GM18502 (cell line): ENCODE measurements around the gene GABRR1.
A peak's percentile ranks its signal among the peaks of the same experiment; 100 is the strongest.
"Not testable (repeated sequence)": the region's sequence is repeated elsewhere in the genome, so short reads cannot be mapped to it uniquely, and the experiment has no call there.

Experiments
- ATAC-seq: cut with Tn5 transposase; IDR thresholded peaks from one replicate; pipeline ENCODE4 v1.9.1; 2021; ENCODE audit warnings: mild to moderate bottlenecking; ENCODE audit not compliant: unreplicated experiment, poor library complexity

Gene GABRR1

DNA sequence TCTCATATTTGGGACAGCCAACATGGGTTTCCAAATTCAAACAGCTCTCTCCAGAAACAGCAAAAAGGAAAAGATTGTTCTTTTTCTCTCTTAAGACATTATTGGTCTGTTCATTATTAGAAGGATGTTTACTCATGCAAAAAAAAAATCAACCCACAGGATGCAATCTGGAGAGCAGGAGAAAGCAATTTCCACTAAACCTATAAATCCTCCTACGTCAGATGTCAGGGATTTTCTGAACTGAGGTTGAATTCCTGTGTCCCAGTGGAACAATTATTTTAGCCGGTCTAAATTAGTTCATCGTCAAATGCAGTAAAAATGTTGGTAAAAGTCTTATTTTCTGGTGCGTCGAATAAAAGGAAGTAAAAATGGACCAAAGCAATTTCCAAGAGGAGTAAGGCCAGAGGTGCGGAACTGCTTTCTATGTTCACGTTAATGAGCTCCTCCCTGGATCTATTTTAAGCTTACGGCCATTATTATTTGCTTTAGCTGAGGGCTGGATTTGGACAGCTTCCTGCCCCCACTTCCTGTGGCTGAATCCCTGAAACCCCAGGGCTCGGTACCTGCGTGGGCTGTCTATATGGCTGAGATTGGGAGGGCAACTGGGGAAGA lies at the start of gene GABRR1:
Gene GABRR1 (minus strand): TSS at position 60 of the 612 bp plus-strand sequence. CDS start 36 bp downstream, at position 24.
- no peak for ATAC-seq

- ATAC-seq = no peak
Observed at GRCh38 chr6:89264296-89264695, 47.1 kb upstream of the GABRR1 start.

GRCh38 chr6:89260832-89261231 lies 43.7 kb upstream of the GABRR1 start:
- no peak for ATAC-seq

DNA sequence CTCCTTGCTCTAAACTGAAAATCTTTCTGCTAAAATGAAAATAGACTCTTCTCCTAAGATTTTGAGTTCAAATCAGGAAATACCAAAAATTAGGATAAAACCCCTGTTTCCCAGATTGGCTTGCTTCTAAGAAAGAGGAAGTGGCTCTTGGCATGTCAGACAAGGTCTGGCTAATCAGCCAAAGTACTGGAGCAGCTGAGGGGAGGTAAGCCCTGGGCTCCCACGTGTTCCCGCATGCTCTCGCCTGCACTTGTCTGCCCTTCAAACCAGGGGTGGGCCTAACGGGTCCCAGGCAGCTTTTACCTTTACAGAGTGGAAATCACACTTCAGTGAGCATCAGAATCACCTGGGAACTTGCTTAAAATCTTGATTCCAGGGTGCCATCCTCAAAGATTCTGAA lies 43.2 kb upstream of the GABRR1 start:
- peak; percentile 58 for ATAC-seq

GRCh38 chr6:89258912-89259311 lies 41.8 kb upstream of the GABRR1 start:
- ATAC-seq = peak; percentile 64

GRCh38 chr6:89257781-89258180 lies 40.6 kb upstream of the GABRR1 start:
- no peak for ATAC-seq

- no peak for ATAC-seq
Observed at GRCh38 chr6:89257346-89257745, 40.2 kb upstream of the GABRR1 start.

DNA sequence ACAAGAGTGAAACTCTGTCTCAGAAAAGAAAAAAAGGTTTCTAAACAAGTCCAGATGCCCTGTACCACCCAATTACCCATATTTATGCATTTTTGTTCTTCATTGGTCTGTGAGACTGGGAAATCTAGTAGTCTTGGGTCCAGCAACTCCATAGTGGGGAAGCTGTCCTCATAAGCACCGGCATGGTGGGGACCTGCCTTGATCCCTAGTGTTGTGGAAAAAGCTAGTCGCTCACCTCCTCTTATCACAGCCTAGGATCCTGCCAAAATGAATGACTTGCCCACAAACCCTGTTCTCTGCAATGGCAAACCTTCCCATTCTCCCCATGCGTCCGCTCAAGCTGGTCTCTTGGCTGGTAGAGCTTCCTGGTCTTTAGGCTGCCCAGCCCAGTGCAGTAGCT lies 38.3 kb upstream of the GABRR1 start:
- ATAC-seq = no peak

DNA sequence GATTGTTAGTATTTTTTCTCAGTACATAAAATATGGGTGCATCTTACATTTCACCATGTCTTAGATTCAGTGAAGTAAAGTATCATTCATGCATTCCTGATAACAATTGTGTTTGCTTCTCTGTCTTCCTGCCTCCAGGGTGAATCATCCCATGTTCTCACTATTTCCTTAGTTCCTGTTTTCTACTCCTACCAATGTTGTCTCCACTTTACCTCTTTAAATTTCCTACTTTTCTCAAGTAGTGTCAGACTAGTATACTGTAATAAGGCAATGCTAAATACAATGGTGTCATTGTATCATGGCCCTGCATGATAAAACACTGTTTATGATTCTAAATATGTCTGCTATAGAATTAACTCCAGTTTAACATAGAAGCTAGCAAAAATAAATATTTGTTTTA lies 37.4 kb upstream of the GABRR1 start:
- ATAC-seq = no peak

GRCh38 chr6:89252907-89253306 lies 35.7 kb upstream of the GABRR1 start:
- no peak for ATAC-seq

GRCh38 chr6:89251976-89252375 lies 34.8 kb upstream of the GABRR1 start:
- ATAC-seq = no peak

DNA sequence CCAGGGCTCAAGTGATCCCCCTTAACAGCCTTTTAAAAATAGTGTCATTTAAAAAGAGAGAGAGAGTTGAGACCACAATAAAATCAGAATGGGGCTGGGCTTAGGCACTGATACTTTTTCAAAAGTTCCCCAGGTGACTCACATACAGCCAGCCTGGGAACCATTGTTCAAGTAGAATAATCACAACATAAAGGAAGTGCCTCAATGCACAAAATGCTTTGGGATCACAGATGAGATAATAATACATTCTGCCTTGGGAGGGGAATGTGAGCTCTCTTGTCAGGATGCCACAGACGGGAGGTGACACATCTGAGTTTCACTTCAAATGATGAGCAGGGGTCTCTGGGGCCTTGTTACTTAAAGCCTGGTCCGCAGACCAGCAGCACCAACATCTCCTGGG lies 34.0 kb upstream of the GABRR1 start:
- ATAC-seq = no peak

- ATAC-seq = no peak
Observed at GRCh38 chr6:89250239-89250638, 33.1 kb upstream of the GABRR1 start.

DNA sequence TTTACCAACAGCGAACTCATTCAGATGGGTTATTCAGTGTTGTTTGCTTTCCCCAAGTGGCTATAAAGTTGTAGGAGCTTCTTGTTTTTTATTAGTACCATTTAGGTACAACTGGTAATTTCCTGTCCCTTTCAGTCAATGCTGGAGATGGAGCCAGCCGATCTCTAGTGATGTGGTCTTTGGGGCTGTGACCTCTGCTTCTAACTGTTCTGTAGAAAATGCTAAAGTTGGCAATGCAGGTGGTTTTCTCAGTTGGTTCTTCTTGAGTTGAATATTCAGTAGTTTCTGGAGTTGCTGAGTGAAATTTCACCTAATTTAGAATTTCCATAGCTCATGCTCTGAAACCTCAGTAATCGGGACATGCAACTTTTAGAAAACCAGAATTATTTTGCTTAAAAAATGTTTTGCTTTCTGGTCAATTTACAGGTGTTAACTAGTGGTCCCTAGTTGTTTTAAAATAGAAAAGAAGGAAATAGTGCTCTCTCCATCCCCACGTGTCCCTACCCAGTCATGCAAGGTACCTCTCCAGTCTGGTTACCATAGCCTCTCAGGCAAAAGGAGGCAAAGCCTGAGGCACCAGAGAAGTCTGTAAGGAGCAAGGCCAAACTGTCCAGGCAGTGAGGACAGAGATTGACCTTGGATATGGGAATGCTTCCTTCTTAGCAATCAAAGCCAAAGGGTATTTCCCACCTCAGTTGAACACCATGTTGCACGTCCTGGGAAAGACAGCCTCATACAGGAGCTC lies 27.3 kb upstream of the GABRR1 start:
- ATAC-seq = no peak

DNA sequence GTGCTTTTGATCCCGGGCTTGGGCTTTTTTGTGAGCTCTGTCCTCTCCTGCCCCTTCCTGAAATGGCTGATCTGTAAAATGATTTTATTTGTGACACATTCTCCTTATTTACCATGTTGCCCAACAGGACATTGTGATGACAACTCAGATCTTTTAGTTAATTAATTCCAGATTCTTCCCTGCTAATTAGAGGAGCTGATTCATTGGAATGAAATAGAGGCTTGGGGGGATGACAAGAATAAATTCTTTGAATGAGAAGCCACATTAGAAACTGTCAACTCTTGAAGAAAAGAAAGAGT lies 26.1 kb upstream of the GABRR1 start:
- no peak for ATAC-seq

GRCh38 chr6:89242574-89243330 lies 25.6 kb upstream of the GABRR1 start:
- ATAC-seq = no peak

DNA sequence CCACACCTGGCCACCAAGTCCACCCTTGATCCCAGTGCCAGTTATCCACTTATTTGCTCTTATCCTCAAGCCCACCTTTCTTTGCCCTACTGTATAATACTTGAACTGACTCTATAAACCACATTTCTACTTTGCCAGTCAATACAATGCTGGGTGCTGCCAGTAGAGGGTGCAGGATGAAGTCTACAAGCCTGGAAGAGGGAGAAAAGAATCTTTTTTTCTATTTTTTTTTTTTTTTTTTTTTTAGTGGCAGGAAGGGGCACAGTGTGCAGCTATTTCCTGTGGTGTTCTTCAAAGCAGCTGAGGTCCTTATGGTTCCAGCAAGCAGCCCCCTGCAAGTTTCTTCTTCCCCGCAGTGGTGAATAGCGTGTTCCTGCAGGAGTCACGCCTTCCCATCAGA lies 22.2 kb upstream of the GABRR1 start:
- ATAC-seq = peak; percentile 63

DNA sequence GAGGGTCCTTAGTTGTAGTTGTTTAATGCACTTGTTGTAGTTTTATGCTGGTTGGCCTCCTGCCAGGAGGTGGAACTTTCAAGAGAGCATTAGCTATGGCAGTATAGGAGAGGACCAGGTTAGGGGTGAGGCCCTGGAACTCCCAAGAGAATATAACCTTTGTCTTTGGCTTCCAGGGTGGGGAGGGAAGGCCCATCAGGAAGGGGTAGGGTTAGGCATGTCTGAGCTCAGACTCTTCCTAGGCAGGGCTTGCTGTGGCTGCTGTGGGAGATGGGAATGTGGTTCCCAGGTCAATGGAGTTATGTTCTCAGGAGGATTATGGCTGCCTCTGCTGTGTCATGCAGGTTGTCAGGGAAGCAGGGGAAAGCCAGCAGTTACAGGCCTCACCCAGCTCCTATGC lies 20.0 kb upstream of the GABRR1 start:
- no peak for ATAC-seq

GRCh38 chr6:89233605-89234004 lies 16.4 kb upstream of the GABRR1 start:
- not testable (repeated sequence) for ATAC-seq

DNA sequence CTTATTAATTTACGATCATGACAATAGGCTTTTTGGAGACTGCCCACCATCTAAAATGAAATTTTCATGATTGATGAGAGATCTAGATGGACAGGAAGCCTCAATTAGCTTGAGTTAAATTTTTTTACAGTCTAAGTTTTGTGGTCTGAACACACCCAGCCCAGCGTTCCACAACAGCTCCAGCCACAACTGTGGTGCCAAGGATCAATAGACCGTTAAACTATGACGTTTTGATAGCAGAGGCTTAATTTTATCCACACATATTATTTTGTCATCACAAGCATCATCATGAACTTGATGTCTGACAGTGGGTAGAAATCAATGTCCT lies 5.5 kb upstream of the GABRR1 start:
- no peak for ATAC-seq

DNA sequence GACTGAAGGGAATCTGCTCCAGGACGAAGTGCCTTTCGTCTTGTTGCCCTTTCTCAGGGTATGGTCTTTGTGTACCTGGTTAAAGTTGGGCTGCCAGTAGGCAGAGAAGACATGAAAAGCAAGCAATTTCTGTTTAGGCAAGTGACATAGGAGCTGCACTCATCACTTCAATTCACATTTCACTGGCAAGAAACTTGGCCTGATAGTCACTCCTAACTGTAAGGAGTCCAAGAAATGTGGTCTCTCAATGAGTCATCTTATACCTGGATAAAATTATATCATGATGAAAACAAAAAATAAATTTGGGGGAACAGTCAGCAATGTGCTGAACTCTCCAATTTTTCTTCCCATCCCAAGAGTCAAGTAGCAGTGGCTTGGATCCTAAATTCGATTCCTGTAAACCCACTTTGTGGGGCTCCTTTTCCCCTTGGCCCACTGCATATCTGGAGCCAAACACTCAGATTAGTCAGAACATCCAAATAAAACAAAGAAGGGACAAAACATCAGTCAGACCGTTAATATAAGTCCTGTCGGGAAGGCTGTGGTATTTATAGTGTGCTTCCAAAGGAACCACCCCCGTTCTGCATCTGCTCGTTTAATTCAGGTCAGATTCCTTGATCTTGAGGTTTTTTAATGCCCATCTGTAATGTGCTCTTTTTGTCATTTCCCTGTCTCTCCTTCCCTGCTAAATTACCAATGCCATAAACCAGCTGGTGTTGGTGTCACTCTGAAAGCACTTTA lies 5.0 kb upstream of the GABRR1 start:
- no peak for ATAC-seq
